KG1 (cell line): ENCODE data around the gene NIPA2.

Source experiments
- DNase-seq: peaks from one replicate; lab custom pipeline; 2025; lab: John Stamatoyannopoulos, UW

Gene NIPA2

GRCh38 chr15:22839046-22839695, 705 bp downstream of the NIPA2 start:
- DNase-seq, result no peak

GRCh38 chr15:22844421-22845288, 6.2 kb downstream of the NIPA2 start:
- DNase-seq, result no peak

- DNase-seq, result no peak
These were observed 6.9 kb downstream of the NIPA2 start for GRCh38 chr15:22845289-22845900.

- DNase-seq, result no peak
These were observed 7.6 kb downstream of the NIPA2 start for GRCh38 chr15:22846073-22846472.

- DNase-seq, result no peak
These were observed 11.6 kb downstream of the NIPA2 start for GRCh38 chr15:22850055-22850454.

- no peak for DNase-seq
These were observed 13.0 kb downstream of the NIPA2 start for GRCh38 chr15:22851513-22851912.

- no peak for DNase-seq
These were observed 17.3 kb downstream of the NIPA2 start for GRCh38 chr15:22855791-22856190.

- DNase-seq, result no peak
These were observed 18.2 kb downstream of the NIPA2 start for GRCh38 chr15:22856659-22857058.

GRCh38 chr15:22861161-22861560, 22.7 kb downstream of the NIPA2 start:
- no peak for DNase-seq

- no peak for DNase-seq
These were observed 24.9 kb downstream of the NIPA2 start for GRCh38 chr15:22863356-22863755.

GRCh38 chr15:22866079-22866478, 27.6 kb downstream of the NIPA2 start:
- no peak for DNase-seq

GRCh38 chr15:22867886-22868285, 29.4 kb downstream of the NIPA2 start:
- no peak for DNase-seq

- no peak for DNase-seq
These were observed 30.0 kb downstream of the NIPA2 start for GRCh38 chr15:22868495-22868894.

- DNase-seq, result no peak
These were observed 30.5 kb downstream of the NIPA2 start for GRCh38 chr15:22868928-22869327.

- DNase-seq, result no peak
These were observed 31.4 kb downstream of the NIPA2 start for GRCh38 chr15:22869856-22870255.

GRCh38 chr15:22870865-22871264, 32.4 kb downstream of the NIPA2 start:
- no peak for DNase-seq

GRCh38 chr15:22871481-22872086, 33.1 kb downstream of the NIPA2 start:
- DNase-seq, result no peak

- DNase-seq, result no peak
These were observed 34.7 kb downstream of the NIPA2 start for GRCh38 chr15:22872936-22873701.

- DNase-seq, result no peak
These were observed 35.4 kb downstream of the NIPA2 start for GRCh38 chr15:22873841-22874240.

GRCh38 chr15:22874256-22874655, 35.8 kb downstream of the NIPA2 start:
- no peak for DNase-seq

GRCh38 chr15:22874966-22875365, 36.5 kb downstream of the NIPA2 start:
- no peak for DNase-seq

GRCh38 chr15:22877117-22877516, 38.7 kb downstream of the NIPA2 start:
- DNase-seq, result no peak
